RWPE2 (cell line): ENCODE data around the gene MPPED1.

ENCODE experiments used
- ATAC-seq: fragments of 200-7000 bp; cut with Tn5 transposase; 3 replicates; pipeline ENCODE4 v1.9.1; 2021; ENCODE audit warnings: low read depth
- DNase-seq: peaks from one replicate; pipeline ENCODE4 v3.0.0-alpha.2; 2020; ENCODE audit warnings: low spot score
- H3K27ac ChIP-seq: fragments of 450-650 bp; 2 replicates; pipeline ENCODE4 v1.5.1; 2017; ENCODE audit warnings: mild to moderate bottlenecking; ENCODE audit not compliant: poor library complexity, severe bottlenecking
- H3K27me3 ChIP-seq: fragments of 250-450 bp; sonication (Bioruptor Pico); 2 replicates; pipeline ENCODE4 v1.5.1; 2021; ENCODE audit warnings: mild to moderate bottlenecking, moderate library complexity; ENCODE audit not compliant: insufficient read depth, poor library complexity, severe bottlenecking
- H3K36me3 ChIP-seq: fragments of 250-450 bp; sonication (Bioruptor Pico); 2 replicates; pipeline ENCODE4 v1.5.1; 2020; ENCODE audit warnings: low read depth, mild to moderate bottlenecking, moderate library complexity
- H3K4me1 ChIP-seq: fragments of 250-450 bp; sonication (Bioruptor Pico); 2 replicates; pipeline ENCODE4 v1.5.1; 2021; ENCODE audit warnings: mild to moderate bottlenecking, moderate library complexity; ENCODE audit not compliant: insufficient read depth, poor library complexity, severe bottlenecking
- H3K4me3 ChIP-seq: fragments of 250-450 bp; sonication (Bioruptor Pico); 2 replicates; pipeline ENCODE4 v1.5.1; 2021; ENCODE audit warnings: mild to moderate bottlenecking, moderate library complexity; ENCODE audit not compliant: severe bottlenecking
- H3K9me3 ChIP-seq: fragments of 250-450 bp; sonication (Bioruptor Pico); 2 replicates; pipeline ENCODE4 v1.5.1; 2021; ENCODE audit warnings: mild to moderate bottlenecking, moderate library complexity; ENCODE audit not compliant: severe bottlenecking
- CTCF ChIP-seq: fragments of 450-650 bp; IDR thresholded peaks from one replicate; pipeline ENCODE4 v1.5.1; 2017; ENCODE audit warnings: mild to moderate bottlenecking, moderate library complexity; ENCODE audit not compliant: poor library complexity, severe bottlenecking

MPPED1 gene

DNA sequence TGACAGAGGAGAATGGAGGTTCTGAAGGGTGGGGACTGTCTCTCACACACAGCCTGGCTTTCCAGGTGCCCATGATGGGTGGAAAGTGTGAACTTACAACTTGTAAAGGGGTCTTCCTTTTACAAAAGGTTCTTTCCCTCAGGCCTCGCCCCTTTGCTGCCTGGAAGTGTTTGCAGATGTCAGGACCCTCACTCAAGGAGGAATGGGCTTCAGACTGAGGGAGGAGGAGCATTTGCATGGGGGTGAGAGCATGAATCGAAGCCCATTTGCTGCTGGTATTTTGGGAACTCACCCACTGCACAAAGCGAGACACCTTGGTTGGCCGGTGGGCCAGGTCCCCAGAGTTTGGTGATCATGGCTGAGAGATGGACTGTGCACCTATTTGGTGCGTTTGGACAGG, 25.1 kb downstream of the MPPED1 start:
- ATAC-seq (no peak), DNase-seq (no peak)
- Histone ChIP-seq H3K27ac (no peak overlapping the region), H3K27me3 (peaks cover 5% of the 10 kb centered on the region), H3K4me1 (no peaks in the 10 kb centered on the region), H3K9me3 (no peaks in the 10 kb centered on the region), H3K36me3 (no peaks in the 10 kb centered on the region), H3K4me3 (no peak overlapping the region)
- TF ChIP-seq CTCF = no peak

DNA sequence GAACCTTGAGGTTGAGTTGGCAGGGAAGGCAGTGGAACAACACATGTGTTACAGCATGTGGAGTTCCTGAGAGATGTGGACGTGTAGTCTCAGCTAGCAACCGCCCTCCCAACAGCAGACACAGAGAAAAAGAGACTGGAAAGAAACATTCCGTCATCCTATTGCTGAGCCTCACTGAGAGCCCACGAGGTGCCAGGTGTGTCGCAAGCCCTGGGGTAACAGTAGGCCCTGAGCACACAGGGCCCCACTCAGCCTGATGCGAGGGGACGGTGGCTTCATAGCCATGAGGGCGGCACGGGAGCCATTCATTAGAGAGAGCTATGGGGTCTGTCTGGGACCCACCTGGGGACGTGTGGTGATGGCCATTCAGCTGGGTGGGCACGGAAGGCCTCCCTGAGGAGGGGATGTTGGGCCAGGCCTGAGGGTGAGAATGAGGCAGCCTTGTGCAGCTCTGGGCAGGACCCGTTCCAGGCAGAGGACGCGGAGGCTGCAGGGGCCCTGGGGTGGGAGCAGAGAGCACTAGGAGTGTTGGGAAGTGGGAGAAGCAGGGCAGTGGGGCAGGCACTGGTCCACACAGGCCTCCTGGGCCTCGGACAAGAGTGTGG, 26.2 kb downstream of the MPPED1 start:
- Histone ChIP-seq H3K27me3 (peaks cover 4% of the 10 kb centered on the region), H3K9me3 (no peaks in the 10 kb centered on the region), H3K4me3 (no peak overlapping the region), H3K27ac (no peak overlapping the region), H3K4me1 (no peaks in the 10 kb centered on the region), H3K36me3 (no peaks in the 10 kb centered on the region)
- no peak for DNase-seq
- no peak for ATAC-seq
- no peak for TF ChIP-seq CTCF

- no peak for ATAC-seq
- Histone ChIP-seq H3K36me3 (no peaks in the 10 kb centered on the region), H3K27ac (no peak overlapping the region), H3K9me3 (no peaks in the 10 kb centered on the region), H3K4me1 (no peaks in the 10 kb centered on the region), H3K4me3 (no peak overlapping the region), H3K27me3 (no peaks in the 10 kb centered on the region)
- DNase-seq = no peak
- no peak for TF ChIP-seq CTCF
These were observed 27.0 kb downstream of the MPPED1 start for GRCh38 chr22:43438666-43439347.

DNA sequence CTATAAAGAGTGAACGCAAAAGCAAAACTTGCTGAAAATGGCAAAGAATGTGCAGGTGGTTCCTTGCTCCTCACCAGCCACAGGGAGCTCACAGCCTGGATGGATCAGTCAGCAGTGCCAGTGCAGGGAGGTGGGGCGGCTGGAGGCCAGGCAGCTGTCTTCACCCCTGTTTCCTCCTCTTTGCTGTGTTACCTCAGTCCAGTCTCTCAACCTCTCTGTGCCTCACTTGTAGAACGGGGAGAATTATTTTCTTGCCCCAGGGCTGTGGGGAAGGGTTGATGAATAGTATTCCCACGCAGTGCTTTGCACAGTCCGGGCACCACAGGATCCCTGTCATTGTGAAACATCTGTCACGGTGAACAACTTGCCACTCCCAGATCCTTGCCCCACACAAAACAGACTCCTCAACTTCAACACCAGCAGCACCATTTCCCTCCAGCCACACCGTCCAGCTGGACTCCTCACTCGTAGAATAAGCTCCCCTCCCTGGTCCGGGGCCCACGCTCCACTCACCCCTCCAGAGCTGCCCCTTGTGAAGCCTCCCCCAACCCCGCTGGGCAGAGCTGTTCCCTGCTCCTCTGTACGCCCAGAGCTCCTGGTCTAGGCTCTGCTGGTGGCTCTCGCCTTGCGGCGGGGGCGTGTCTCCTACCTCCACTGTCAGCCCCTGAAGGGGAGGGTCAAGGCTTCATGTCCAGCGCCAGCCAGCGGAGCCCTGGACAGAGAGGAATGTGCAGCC, 27.7 kb downstream of the MPPED1 start:
- TF ChIP-seq CTCF = no peak
- H3K36me3 ChIP-seq = no peaks in the 10 kb centered on the region
- no peak overlapping the region for H3K4me3 ChIP-seq
- no peak for ATAC-seq
- H3K27ac ChIP-seq = no peak overlapping the region
- H3K9me3 ChIP-seq = no peaks in the 10 kb centered on the region
- DNase-seq = no peak
- no peaks in the 10 kb centered on the region for H3K4me1 ChIP-seq
- no peaks in the 10 kb centered on the region for H3K27me3 ChIP-seq

- no peak overlapping the region for H3K27ac ChIP-seq
- no peaks in the 10 kb centered on the region for H3K9me3 ChIP-seq
- H3K27me3 ChIP-seq = no peaks in the 10 kb centered on the region
- no peaks in the 10 kb centered on the region for H3K36me3 ChIP-seq
- ATAC-seq = no peak
- H3K4me1 ChIP-seq = no peaks in the 10 kb centered on the region
- no peak for TF ChIP-seq CTCF
- DNase-seq = no peak
- no peak overlapping the region for H3K4me3 ChIP-seq
These were observed 28.2 kb downstream of the MPPED1 start for GRCh38 chr22:43440104-43440387.
